Lung (tissue), 12 donors: Measurements from ENCODE around the gene ZPR1. TPM values are rescaled to one million over a fixed set of nuclear protein-coding genes. Genes with fewer than 3 reads are reported as not detected.
"Not testable (repeated sequence)": the region's sequence is repeated elsewhere in the genome, so short reads cannot be mapped to it uniquely, and the experiment has no call there.

Experiments used
- ATAC-seq: fragments of 200-7000 bp; cut with Tn5 transposase; one replicate; pipeline ENCODE4 v1.9.1; 2020; ENCODE audit warnings: moderate number of reproducible peaks; ENCODE audit not compliant: insufficient read depth, low FRiP score
- DNase-seq, 3 donors: peaks; one replicate each; pipeline ENCODE4 v3.0.0-alpha.2; 2013 to 2017
- H3K27ac ChIP-seq, 2 donors: one replicate each; pipeline ENCODE4 v1.5.1; 2013; ENCODE audit warnings: mild to moderate bottlenecking in 2 of 2, moderate library complexity in 2 of 2, control low read depth in 1 of 2, inconsistent platforms in 1 of 2, low read depth in 1 of 2, low read length in 1 of 2
- H3K27me3 ChIP-seq, 3 donors: one replicate each; pipeline ENCODE4 v1.5.1; 2013; ENCODE audit warnings: low read length in 2 of 3; ENCODE audit not compliant: control insufficient read depth in 3 of 3, insufficient read depth in 3 of 3
- H3K36me3 ChIP-seq, 4 donors: one replicate each; pipeline ENCODE4 v1.5.1; 2013; ENCODE audit warnings: low read length in 4 of 4, mild to moderate bottlenecking in 1 of 4, moderate library complexity in 1 of 4; ENCODE audit not compliant: control insufficient read depth in 4 of 4, insufficient read depth in 4 of 4
- H3K4me1 ChIP-seq, 5 donors: one replicate each; pipeline ENCODE4 v1.5.1; 2013; ENCODE audit warnings: low read length in 5 of 5, mild to moderate bottlenecking in 2 of 5, moderate library complexity in 1 of 5; ENCODE audit not compliant: control insufficient read depth in 5 of 5, insufficient read depth in 5 of 5
- H3K4me3 ChIP-seq: one replicate; pipeline ENCODE4 v1.5.1; 2013; ENCODE audit warnings: mild to moderate bottlenecking, control low read depth, moderate library complexity
- H3K9ac ChIP-seq, 2 donors: one replicate each; pipeline ENCODE4 v1.5.1; 2013; ENCODE audit warnings: low read length in 2 of 2, control low read depth in 1 of 2; ENCODE audit not compliant: insufficient read depth in 1 of 2
- H3K9me3 ChIP-seq, 4 donors: one replicate each; pipeline ENCODE4 v1.5.1; 2013; ENCODE audit warnings: low read length in 3 of 4, mild to moderate bottlenecking in 1 of 4, moderate library complexity in 1 of 4; ENCODE audit not compliant: control insufficient read depth in 4 of 4, insufficient read depth in 3 of 4
- WGBS, 2 donors: extraction: QIAGEN DNeasy Blood & Tissue Kit; methylation state at CpG; one replicate each; pipeline ENCODE4 v1.1.7; 2013; 5-methylcytosine and 5-hydroxymethylcytosine counted together
- polyA plus RNA-seq, 2 donors: library from polyadenylated mRNA; stranded (reverse); fragments of 200-250 nt; gene quantifications; one replicate each; pipeline ENCODE4 v1.2.1, GENCODE V29; 2013
- total RNA-seq, 2 donors: library from RNA; depleted of rRNA in 1 of 2; stranded (reverse); fragments of >200 nt in 1 of 2; gene quantifications; one replicate each; pipeline ENCODE4 v1.2.1, GENCODE V29; 2014 to 2021
- TF ChIP-seq, protein P1 (sequence below): IDR thresholded peaks from 2 replicates; pipeline ENCODE4 v1.5.1; 2012; ENCODE audit warnings: mild to moderate bottlenecking; ENCODE audit errors: control extremely low read depth, extremely low read depth
- donor health status: control.
- donor health status: control.
- donor health status: Bipolar disorder and iron deficiency.
- donor health status: healthy.
- donor health status: DM: yes; HTN: yes; CAD: no.

Gene ZPR1
- total and polyA plus RNA-seq, 4 donors = 19.4 to 50.9 (median 34.5) TPM

DNA sequence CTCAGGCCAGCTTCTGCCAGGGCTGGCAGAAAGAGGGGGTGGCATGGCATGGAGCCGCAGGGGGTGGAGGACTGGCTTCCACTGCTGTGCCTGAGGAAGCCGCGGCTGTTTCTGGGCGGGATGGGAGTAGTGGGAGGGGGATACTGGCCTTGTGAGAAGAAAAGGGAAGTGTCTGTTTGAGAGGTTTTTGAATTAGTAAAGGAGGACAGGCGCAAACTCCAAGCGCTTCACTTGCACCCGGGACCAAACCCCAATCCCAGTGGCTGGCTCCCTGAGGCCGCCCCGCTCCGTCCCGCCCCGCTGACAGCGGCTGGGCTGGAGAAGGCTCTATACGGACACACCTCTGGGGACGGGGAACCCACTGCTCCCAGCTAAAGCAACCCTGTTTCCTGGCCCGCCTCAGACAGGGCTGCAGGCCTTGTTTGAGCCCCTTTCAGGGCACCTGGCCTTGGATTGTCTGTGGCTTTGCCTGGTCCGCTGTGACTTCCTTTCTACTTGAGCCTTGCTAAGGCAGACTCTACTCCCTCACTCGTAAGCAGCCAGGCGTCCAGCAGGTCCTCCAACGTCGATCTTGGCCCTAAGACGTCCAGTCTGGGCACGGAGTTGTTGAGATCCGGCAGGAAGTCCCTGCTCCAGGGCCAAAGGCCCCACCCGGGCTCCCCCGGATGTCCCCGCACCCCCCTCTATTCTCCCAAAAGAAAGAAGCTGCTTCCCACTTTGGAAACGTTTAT, 47.4 kb upstream of the ZPR1 start:
- Histone ChIP-seq H3K36me3 (no peaks in the 10 kb centered on the region), H3K4me3 (no peak overlapping the region), H3K27ac (peak overlapping the region; percentile 47 to 88), H3K27me3 (no peaks in the 10 kb centered on the region), H3K9ac (peak overlapping the region in 1 of 2 donors; percentile 34), H3K9me3 (no peaks in the 10 kb centered on the region), H3K4me1 (peaks cover 0 to 42% (median 13%) of the 10 kb centered on the region in 5 donors)
- no peak for DNase-seq
- WGBS, 2 donors = 16 to 29% methylated on average over 28 of the region's 28 CpGs
- ATAC-seq = no peak
- TF ChIP-seq, protein P1, sequence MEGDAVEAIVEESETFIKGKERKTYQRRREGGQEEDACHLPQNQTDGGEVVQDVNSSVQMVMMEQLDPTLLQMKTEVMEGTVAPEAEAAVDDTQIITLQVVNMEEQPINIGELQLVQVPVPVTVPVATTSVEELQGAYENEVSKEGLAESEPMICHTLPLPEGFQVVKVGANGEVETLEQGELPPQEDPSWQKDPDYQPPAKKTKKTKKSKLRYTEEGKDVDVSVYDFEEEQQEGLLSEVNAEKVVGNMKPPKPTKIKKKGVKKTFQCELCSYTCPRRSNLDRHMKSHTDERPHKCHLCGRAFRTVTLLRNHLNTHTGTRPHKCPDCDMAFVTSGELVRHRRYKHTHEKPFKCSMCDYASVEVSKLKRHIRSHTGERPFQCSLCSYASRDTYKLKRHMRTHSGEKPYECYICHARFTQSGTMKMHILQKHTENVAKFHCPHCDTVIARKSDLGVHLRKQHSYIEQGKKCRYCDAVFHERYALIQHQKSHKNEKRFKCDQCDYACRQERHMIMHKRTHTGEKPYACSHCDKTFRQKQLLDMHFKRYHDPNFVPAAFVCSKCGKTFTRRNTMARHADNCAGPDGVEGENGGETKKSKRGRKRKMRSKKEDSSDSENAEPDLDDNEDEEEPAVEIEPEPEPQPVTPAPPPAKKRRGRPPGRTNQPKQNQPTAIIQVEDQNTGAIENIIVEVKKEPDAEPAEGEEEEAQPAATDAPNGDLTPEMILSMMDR = no peak

DNA sequence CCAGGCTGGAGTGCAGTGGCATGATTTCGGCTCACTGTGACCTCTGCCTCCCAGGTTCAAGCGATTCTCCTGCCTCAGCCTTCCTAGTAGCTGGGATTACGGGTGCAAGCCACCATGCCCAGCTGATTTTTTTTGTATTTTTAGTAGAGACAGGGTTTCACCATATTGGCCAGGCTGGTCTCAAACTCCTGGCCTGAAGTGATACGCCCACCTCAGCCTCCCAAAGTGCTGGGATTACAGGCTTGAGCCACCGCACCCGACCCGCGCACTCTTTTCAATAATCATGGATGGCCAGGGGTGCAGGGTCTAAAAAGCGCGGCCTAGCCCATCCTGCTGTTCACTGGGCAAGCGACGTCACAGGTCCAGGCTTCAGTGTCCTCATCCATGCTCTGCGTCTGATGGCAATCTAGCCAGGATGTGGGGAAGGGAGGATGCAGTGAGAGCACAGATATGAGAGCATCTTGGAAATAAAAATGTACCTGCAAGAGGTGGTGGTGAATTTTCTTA, 46.8 kb upstream of the ZPR1 start:
- not testable (repeated sequence) for H3K9ac ChIP-seq, H3K36me3 ChIP-seq, DNase-seq, ATAC-seq, H3K4me3 ChIP-seq, H3K27me3 ChIP-seq, H3K9me3 ChIP-seq
- H3K4me1 ChIP-seq = peaks cover 0 to 40% (median 15%) of the 10 kb centered on the region in 5 donors
- peak overlapping the region in 1 of 2 donors; percentile 88 for H3K27ac ChIP-seq
- WGBS, 2 donors = 71 to 77% methylated on average over 13 of the region's 13 CpGs

DNA sequence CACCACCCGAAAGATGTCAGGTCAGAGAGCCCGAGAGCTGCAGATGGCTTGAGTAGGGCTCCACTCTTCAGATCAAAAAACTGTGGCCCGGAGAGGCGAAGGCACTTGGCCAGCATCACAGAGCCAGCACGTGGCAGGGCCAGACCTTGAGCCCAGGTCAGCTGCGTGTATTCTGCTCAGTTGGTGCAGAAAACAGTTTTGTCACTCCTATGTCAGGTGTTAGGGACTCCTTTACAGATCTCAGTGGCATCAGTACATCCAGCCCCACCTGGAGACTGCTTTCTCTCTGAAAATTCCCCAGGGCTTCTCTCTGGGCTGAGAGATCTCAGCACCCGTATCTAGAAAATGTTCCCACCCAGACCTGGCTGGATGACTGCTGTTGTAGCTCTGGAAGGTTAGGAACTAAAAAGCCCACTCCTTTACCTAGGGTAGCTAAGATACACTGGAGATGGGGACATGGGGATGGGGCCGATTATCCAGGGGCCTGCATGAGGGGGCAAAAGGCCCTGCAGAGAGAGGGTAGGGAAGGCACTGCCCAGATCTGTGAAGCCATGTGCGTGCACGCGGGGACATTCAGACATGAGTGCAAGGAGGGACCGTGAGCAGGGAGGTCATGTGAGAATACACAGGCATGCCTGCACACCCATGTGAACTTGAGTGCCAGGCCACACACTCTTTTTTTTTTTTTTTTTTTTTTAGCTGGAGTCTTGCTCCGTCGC, 46.2 kb upstream of the ZPR1 start:
- TF ChIP-seq, protein P1 = no peak
- Histone ChIP-seq H3K4me1 (peaks cover 0 to 38% (median 19%) of the 10 kb centered on the region in 5 donors), H3K27ac (no peak overlapping the region), H3K27me3 (no peaks in the 10 kb centered on the region), H3K36me3 (no peaks in the 10 kb centered on the region), H3K9me3 (no peaks in the 10 kb centered on the region), H3K9ac (no peak overlapping the region), H3K4me3 (no peak overlapping the region)
- DNase-seq (no peak), ATAC-seq (no peak)
- 94 to 96% methylated on average over 14 of the region's 14 CpGs for WGBS, 2 donors

DNA sequence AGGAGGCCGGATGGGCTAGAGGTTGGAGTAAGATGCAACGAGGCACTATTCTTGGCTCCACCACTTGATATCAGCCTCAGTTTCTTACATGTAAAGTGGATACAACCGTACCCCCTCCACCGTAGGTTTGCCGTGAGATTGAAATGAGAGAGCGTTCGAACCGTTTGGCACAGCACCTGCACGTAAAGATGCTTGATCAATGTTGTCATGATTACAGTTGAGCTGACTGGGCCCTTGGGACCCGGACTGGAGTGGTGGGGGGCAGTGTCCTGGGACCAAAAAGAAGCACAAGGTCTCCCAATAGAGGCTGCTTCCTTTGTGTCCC, 45.6 kb upstream of the ZPR1 start:
- peaks cover 0 to 41% (median 22%) of the 10 kb centered on the region in 5 donors for H3K4me1 ChIP-seq
- DNase-seq = no peak
- 96% methylated on average over 10 of the region's 10 CpGs for WGBS, 2 donors

More for the DNA sequence above, 45.6 kb upstream of the ZPR1 start:
- Histone ChIP-seq H3K9ac (no peak overlapping the region), H3K27me3 (no peaks in the 10 kb centered on the region), H3K27ac (no peak overlapping the region), H3K9me3 (no peaks in the 10 kb centered on the region), H3K4me3 (no peak overlapping the region), H3K36me3 (no peaks in the 10 kb centered on the region)
- ATAC-seq = no peak
- TF ChIP-seq, protein P1 = no peak
